Tibial nerve (tissue), 4 donors: ENCODE data around the gene LSP1. TPM values are rescaled to one million over a fixed set of nuclear protein-coding genes. Genes with fewer than 3 reads are reported as not detected.

ENCODE experiments used
- DNase-seq, 2 donors: peaks; one replicate each; pipeline ENCODE4 v3.0.0-alpha.2; 2019; ENCODE audit warnings: low spot score in 2 of 2
- H3K27ac ChIP-seq, 4 donors: fragments of 200-600 bp; sonication (generic) in 3 of 4; one replicate each; pipeline ENCODE4 v1.5.1; 2017 to 2019; ENCODE audit warnings: mild to moderate bottlenecking in 1 of 4
- H3K27me3 ChIP-seq, 2 donors: fragments of 200-600 bp; sonication (generic) in 1 of 2; one replicate each; pipeline versions ENCODE4 v1.5.1 to v1.6.0; 2017 to 2019
- H3K36me3 ChIP-seq, 3 donors: fragments of 200-600 bp; sonication (generic); one replicate each; pipeline ENCODE4 v1.5.1; 2018 to 2019
- H3K4me1 ChIP-seq, 4 donors: fragments of 200-600 bp; sonication (generic) in 3 of 4; one replicate each; pipeline ENCODE4 v1.5.1; 2017 to 2019
- H3K4me3 ChIP-seq, 4 donors: fragments of 200-600 bp; sonication (generic) in 3 of 4; one replicate each; pipeline ENCODE4 v1.5.1; 2017 to 2019; ENCODE audit warnings: mild to moderate bottlenecking in 1 of 4, moderate library complexity in 1 of 4
- H3K9me3 ChIP-seq, 4 donors: fragments of 200-600 bp; sonication (generic) in 3 of 4; one replicate each; pipeline ENCODE4 v1.5.1; 2017 to 2019
- EP300 ChIP-seq, 2 donors: sonication (generic); formaldehyde crosslinking; IDR thresholded peaks; one replicate each; pipeline ENCODE4 v1.6.1; 2017; ENCODE audit warnings: antibody characterized with exemption in 2 of 2, mild to moderate bottlenecking in 1 of 2
- POLR2A ChIP-seq, 2 donors: fragments of 450-650 bp; IDR thresholded peaks; one replicate each; pipeline ENCODE4 v1.6.1; 2017; ENCODE audit warnings: antibody characterized with exemption in 2 of 2, mild to moderate bottlenecking in 2 of 2, moderate library complexity in 2 of 2
- WGBS, 2 donors: methylation state at CpG; one replicate each; pipeline ENCODE4 v1.1.5; 2018; 5-methylcytosine and 5-hydroxymethylcytosine counted together
- total RNA-seq, 4 donors: library from RNA; depleted of rRNA; stranded (reverse); fragments of >200 nt; gene quantifications; one replicate each; pipeline ENCODE4 v1.1.0, GENCODE V29; 2016
- TF ChIP-seq, protein P1 (sequence below), 5 experiments: fragments of 200-600 bp in 3 of 5; fragments of 450-650 bp in 2 of 5; sonication (generic) in 3 of 5; IDR thresholded peaks; one replicate each; pipeline ENCODE4 v1.5.1; 2016 to 2019; ENCODE audit warnings: antibody characterized with exemption in 5 of 5, mild to moderate bottlenecking in 3 of 5, moderate library complexity in 2 of 5

Gene LSP1
- total RNA-seq, 4 donors from 2014 or later, result 36.9 to 69.0 (median 50.2) TPM

DNA sequence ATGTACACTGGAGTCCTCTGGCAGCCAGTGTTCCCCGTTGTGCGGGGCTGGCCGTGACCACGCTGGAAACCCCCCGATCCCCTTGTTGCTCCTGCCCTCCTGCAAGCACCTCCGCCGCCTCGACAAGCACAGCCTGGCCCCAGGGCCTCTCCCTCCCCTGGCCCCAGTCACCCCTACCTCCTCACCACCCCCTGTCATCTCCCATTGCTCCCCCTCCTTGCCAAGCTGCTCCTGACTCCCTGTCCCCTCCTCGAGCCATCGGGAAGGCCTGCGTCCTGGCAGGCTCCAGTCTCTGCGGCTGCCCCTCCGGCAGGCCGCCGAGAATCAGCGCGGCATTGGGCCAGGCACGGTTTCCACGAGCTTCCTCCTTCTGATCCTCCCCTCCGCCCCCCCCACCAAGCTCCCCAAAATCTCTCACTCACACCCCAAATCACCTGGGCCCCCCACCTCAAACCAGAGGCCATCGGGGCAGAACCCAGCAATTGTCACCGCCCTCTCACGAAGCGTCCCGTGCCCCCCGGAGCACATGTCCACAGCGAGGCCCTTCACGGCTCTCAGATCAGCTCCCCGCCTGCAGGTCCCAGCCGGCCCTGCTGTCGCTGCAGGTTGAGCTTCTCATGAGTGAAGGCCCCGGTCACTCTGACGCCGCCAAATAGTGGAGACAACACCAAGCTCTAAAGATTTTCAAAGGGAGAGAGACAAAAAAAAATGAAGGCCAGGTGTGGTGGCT, 5.7 kb upstream of the LSP1 start:
- H3K27me3 ChIP-seq, result no peaks in the 10 kb centered on the region
- TF ChIP-seq EP300 (IDR thresholded peaks at IDR 0.05) (no peak), POLR2A (IDR thresholded peaks at IDR 0.05) (no peak)
- TF ChIP-seq, protein P1, sequence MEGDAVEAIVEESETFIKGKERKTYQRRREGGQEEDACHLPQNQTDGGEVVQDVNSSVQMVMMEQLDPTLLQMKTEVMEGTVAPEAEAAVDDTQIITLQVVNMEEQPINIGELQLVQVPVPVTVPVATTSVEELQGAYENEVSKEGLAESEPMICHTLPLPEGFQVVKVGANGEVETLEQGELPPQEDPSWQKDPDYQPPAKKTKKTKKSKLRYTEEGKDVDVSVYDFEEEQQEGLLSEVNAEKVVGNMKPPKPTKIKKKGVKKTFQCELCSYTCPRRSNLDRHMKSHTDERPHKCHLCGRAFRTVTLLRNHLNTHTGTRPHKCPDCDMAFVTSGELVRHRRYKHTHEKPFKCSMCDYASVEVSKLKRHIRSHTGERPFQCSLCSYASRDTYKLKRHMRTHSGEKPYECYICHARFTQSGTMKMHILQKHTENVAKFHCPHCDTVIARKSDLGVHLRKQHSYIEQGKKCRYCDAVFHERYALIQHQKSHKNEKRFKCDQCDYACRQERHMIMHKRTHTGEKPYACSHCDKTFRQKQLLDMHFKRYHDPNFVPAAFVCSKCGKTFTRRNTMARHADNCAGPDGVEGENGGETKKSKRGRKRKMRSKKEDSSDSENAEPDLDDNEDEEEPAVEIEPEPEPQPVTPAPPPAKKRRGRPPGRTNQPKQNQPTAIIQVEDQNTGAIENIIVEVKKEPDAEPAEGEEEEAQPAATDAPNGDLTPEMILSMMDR (IDR thresholded peaks at IDR 0.05), result no peak
- H3K27ac ChIP-seq, result no peak overlapping the region
- H3K9me3 ChIP-seq, result no peaks in the 10 kb centered on the region
- no peak for DNase-seq
- H3K36me3 ChIP-seq, result no peaks in the 10 kb centered on the region
- peaks cover 0 to 30% (median 13%) of the 10 kb centered on the region in 4 donors for H3K4me1 ChIP-seq
- 82 to 84% methylated on average over 34 of the region's 34 CpGs for WGBS, 2 donors
- no peak overlapping the region for H3K4me3 ChIP-seq

DNA sequence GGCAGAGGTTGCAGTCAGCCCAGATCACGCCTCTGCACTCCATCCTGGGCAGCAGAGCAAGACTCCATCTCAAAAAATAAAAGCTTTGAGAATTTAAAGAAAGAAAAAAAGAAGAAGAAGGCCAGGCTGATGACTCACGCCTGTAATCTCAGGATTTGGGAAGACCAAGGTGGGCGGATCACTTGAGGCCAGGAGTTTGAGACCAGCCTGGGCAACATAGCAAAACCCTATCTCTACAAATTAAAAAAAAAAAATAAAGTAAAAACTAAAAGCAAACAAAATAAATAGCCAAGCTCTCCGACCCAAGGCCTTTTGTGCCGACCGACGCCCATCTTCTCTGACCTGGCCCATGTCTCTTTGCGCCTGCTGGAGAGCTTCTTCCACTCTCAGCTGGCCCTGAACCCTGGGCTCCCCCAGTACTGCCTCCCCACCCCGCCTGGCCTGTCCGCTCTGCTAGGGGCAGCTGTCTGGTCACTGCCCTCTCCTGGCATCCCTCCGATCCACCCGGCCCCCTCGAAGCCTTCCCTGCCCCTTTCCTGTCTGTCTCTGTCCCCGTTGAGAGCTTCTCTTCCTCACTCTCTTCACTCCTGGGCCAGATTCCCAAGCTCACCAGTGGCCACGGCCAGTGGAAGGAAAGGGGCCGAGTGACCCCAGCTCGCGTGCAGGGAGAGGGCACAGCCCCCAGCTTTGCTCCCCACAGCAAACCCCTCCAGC, 4.8 kb upstream of the LSP1 start:
- no peak for TF ChIP-seq POLR2A (IDR thresholded peaks at IDR 0.05)
- TF ChIP-seq, protein P1 (IDR thresholded peaks at IDR 0.05), result no peak
- TF ChIP-seq EP300 (IDR thresholded peaks at IDR 0.05), result no peak
- H3K27ac ChIP-seq, result no peak overlapping the region

DNA sequence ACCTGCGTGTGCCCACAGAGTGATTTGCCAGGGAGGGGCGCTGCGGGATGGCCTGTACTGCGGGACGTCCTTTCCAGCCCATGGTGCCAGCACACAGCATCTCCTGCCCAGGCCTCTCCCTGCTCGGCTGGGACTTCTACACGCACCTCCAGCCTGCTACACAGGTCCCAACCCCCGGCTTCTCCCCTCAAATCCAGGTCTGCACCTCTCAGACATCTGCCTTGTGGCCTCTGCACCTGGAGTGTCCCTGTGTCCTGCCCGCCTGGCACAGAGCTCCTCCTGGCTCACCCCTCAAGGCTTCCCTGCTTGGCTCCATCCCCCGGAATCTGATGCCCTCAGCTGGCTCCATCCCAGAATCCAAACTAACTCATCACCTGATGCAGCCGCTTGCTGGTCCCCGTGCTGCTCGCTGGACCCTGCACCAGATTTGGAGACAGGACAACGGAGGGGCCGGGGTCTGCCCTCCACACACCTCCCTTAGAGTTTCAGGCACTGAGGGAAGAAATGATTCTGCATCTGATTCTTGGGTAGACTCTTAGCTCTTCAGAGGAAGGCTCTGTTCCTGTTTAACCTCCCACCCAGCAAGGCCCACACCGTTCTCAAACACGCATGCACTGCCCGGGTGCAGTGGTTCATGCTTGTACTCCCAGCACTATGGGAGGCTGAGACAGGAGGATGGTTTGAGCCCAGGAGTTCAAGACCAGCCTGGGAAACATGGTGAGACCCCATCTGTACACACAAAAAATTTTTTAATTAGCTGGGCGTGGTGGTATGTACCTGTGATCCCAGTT, 4.0 kb upstream of the LSP1 start:
- Histone ChIP-seq H3K27ac (no peak overlapping the region), H3K27me3 (no peaks in the 10 kb centered on the region), H3K9me3 (no peaks in the 10 kb centered on the region), H3K4me1 (peaks cover 0 to 34% (median 13%) of the 10 kb centered on the region in 4 donors), H3K4me3 (no peak overlapping the region), H3K36me3 (no peaks in the 10 kb centered on the region)
- WGBS, 2 donors, result 86 to 95% methylated on average over 19 of the region's 19 CpGs
- TF ChIP-seq POLR2A (IDR thresholded peaks at IDR 0.05), result no peak
- no peak for TF ChIP-seq EP300 (IDR thresholded peaks at IDR 0.05)
- TF ChIP-seq, protein P1 (IDR thresholded peaks at IDR 0.05), result no peak
- no peak for DNase-seq

More for the DNA sequence above, 4.8 kb upstream of the LSP1 start:
- no peaks in the 10 kb centered on the region for H3K36me3 ChIP-seq
- no peaks in the 10 kb centered on the region for H3K27me3 ChIP-seq
- no peaks in the 10 kb centered on the region for H3K9me3 ChIP-seq
- H3K4me3 ChIP-seq, result no peak overlapping the region
- H3K4me1 ChIP-seq, result peaks cover 0 to 34% (median 13%) of the 10 kb centered on the region in 4 donors
- DNase-seq, result no peak
- WGBS, 2 donors, result 70 to 74% methylated on average over 18 of the region's 18 CpGs

DNA sequence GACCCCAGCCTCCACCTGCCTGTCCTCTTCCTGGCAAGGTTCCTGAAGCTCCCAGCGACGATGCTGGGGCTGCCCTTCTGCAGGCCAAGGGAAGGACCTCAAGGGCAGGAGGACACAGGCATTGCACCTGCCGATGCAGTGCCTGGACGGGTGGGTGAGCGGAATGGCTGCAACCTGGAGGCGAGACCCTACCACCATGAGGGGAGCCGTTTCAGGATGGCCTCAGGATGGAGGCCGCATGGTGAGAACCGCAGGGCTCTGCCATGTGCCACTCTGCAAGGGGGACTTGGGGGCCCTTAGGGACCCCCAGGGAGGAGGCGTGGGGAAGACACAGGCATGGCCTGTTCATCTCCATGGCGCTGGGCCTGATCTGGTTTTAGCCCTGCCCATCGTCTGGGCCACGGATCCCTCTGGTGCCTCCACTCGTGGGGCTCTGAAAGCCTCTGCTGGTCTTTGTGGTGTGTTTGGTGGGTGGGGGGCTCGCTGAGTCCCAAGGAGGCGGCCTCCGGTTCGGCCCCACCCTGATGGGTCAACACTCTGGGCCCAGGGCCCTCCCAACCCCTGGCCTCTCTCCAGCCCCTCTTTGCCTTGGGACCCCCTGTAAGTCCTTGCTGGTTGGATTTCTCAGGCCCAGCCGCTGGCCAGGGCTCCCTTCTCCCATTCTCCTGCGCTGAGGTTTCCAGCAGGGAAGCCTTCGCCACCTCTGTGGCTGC, 1.3 kb upstream of the LSP1 start:
- no peaks in the 10 kb centered on the region for H3K36me3 ChIP-seq

More for the DNA sequence above, 1.3 kb upstream of the LSP1 start:
- Histone ChIP-seq H3K4me3 (no peak overlapping the region), H3K27me3 (no peaks in the 10 kb centered on the region), H3K27ac (peak overlapping the region in 3 of 4 donors; percentile 43 to 75 (median 73)), H3K9me3 (no peaks in the 10 kb centered on the region), H3K4me1 (peaks cover 0 to 22% (median 7%) of the 10 kb centered on the region in 4 donors)
- 90% methylated on average over 16 to 17 of the region's 21 CpGs for WGBS, 2 donors
- TF ChIP-seq, protein P1 (IDR thresholded peaks at IDR 0.05), result no peak
- no peak for DNase-seq
